ENCODE results near the gene CELSR3.

The CELSR3 gene

GRCh38 chr3:48647714-48648113 is 15.0 kb downstream of the CELSR3 start:
- H3K4me3 ChIP-seq (ENCODE audit: low read depth, low read length) = no peak overlapping the region
- TF ChIP-seq, protein P1, sequence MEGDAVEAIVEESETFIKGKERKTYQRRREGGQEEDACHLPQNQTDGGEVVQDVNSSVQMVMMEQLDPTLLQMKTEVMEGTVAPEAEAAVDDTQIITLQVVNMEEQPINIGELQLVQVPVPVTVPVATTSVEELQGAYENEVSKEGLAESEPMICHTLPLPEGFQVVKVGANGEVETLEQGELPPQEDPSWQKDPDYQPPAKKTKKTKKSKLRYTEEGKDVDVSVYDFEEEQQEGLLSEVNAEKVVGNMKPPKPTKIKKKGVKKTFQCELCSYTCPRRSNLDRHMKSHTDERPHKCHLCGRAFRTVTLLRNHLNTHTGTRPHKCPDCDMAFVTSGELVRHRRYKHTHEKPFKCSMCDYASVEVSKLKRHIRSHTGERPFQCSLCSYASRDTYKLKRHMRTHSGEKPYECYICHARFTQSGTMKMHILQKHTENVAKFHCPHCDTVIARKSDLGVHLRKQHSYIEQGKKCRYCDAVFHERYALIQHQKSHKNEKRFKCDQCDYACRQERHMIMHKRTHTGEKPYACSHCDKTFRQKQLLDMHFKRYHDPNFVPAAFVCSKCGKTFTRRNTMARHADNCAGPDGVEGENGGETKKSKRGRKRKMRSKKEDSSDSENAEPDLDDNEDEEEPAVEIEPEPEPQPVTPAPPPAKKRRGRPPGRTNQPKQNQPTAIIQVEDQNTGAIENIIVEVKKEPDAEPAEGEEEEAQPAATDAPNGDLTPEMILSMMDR (IDR thresholded peaks at IDR 0.05; ENCODE audit: low read depth, low read length, missing control alignments) = no peak
- no peak for DNase-seq (ENCODE audit: low read depth)

DNA sequence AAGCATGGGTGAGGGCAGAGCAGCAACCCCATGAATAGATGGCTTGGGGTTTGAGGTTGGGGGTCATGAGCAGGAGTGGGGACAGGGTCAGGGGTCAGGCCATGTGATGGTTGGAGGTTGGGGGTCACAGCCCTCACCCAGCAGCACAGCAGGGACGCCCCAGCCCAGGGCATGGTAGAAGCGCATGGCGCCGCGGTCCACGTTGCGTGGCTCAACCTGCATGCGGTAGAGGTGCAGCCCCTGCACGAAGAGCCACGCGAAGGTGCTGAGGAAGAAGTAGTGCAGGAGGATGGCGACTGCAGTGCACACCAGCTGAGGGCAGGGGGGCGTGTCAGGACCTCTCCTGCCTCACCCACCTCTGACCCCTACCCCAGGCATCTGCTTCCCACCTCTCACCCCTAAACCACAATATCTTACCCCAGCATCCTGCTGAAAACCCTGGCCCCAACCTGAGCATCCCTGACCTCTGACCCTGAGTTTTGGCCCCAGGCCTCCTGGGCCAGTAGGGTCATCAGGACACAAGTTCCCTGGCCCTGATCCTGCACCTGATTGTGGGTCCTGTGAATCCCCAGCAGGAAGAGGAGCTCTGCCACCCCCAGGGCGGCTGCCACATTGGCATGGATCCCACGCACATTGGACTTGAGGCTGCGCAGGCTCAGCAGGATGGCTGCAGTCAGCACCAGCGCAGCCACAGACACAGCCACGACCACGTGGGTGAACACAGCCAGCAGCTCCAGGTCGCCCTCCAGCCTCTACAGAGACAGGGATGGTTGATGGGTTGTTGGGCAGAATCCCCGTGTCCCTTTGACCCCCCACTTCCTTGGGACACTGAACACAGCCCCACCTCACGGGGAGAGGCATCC is 17.6 kb downstream of the CELSR3 start:
- TF ChIP-seq, protein P1 (IDR thresholded peaks at IDR 0.05; ENCODE audit: low read depth, low read length, missing control alignments) = no peak
- DNase-seq (ENCODE audit: low read depth) = no peak
- H3K4me3 ChIP-seq (ENCODE audit: low read depth, low read length) = no peak overlapping the region

GRCh38 chr3:48642605-48643004 is 20.1 kb downstream of the CELSR3 start:
- DNase-seq (ENCODE audit: low read depth) = no peak
- TF ChIP-seq, protein P1 (IDR thresholded peaks at IDR 0.05; ENCODE audit: low read depth, low read length, missing control alignments) = no peak
- H3K4me3 ChIP-seq (ENCODE audit: low read depth, low read length) = no peak overlapping the region

GRCh38 chr3:48641396-48641795 is 21.3 kb downstream of the CELSR3 start:
- DNase-seq (ENCODE audit: low read depth) = no peak
- no peak overlapping the region for H3K4me3 ChIP-seq (ENCODE audit: low read depth, low read length)
- TF ChIP-seq, protein P1 (IDR thresholded peaks at IDR 0.05; ENCODE audit: low read depth, low read length, missing control alignments) = no peak

- TF ChIP-seq, protein P1 (IDR thresholded peaks at IDR 0.05; ENCODE audit: low read depth, low read length, missing control alignments) = no peak
- no peak for DNase-seq (ENCODE audit: low read depth)
- no peak overlapping the region for H3K4me3 ChIP-seq (ENCODE audit: low read depth, low read length)
These were observed 22.6 kb downstream of the CELSR3 start for GRCh38 chr3:48639944-48640606.

DNA sequence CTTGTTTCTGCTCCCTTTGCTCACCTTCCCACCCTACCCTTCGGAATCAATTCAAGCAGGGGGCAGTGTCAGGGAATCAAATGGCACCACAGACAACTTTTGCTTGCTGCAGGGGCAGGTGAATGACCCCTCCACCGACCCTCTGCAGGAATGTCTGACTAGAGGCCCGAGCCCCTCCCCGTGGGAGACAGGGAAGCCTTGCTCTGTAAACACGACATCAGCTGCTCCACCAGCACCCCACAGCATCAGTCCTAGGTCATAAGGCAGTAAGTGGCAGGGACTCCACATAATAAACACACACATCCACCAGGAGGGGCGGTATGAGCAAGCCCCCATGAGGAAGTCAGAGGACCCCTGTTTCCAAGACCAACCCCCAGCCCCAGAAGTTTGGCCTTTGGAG is 25.4 kb downstream of the CELSR3 start:
- TF ChIP-seq, protein P1 (IDR thresholded peaks at IDR 0.05; ENCODE audit: low read depth, low read length, missing control alignments) = peak; percentile 10
- no peak overlapping the region for H3K4me3 ChIP-seq (ENCODE audit: low read depth, low read length)
- no peak for DNase-seq (ENCODE audit: low read depth)

Measured in GM12864 (cell line).